H1 (cell line): ENCODE measurements around the gene OR4N2.
"Not testable (repeated sequence)": the region's sequence is repeated elsewhere in the genome, so short reads cannot be mapped to it uniquely, and the experiment has no call there.

Source experiments
- EZH2 ChIP-seq: fragments of 200-600 bp; sonication (generic); IDR thresholded peaks from 2 replicates; pipeline ENCODE4 v1.7.1; 2012; ENCODE audit warnings: low read depth, mild to moderate bottlenecking, moderate library complexity, low read length, inconsistent platforms; ENCODE audit not compliant: severe bottlenecking
- POLR2AphosphoS5 ChIP-seq: IDR thresholded peaks from 2 replicates; pipeline ENCODE4 v1.6.1; 2011; ENCODE audit warnings: low read depth, low read length
- RXRA ChIP-seq: IDR thresholded peaks from 2 replicates; pipeline ENCODE4 v1.6.1; 2011; ENCODE audit warnings: low read depth, mild to moderate bottlenecking, low read length, moderate library complexity; ENCODE audit not compliant: insufficient read depth
- SUZ12 ChIP-seq: fragments of 200-600 bp; sonication (generic); IDR thresholded peaks from 2 replicates; pipeline ENCODE4 v1.6.1; 2012; ENCODE audit warnings: mild to moderate bottlenecking, inconsistent platforms, low read length, moderate library complexity, mixed read lengths
- TF ChIP-seq, protein P1 (sequence below), 3 experiments: IDR thresholded peaks; 1 replicate in 2 of 3; 2 replicates in 1 of 3; pipeline versions ENCODE4 v1.5.1 to v1.6.1; 2011; ENCODE audit warnings: low read length in 3 of 3, mild to moderate bottlenecking in 3 of 3, inconsistent platforms in 2 of 3, low read depth in 1 of 3, moderate library complexity in 1 of 3; ENCODE audit not compliant: insufficient read depth in 1 of 3; ENCODE audit errors: control extremely low read depth in 1 of 3

GRCh38 chr14:19788150-19788549 is 15.4 kb upstream of the OR4N2 start:
- not testable (repeated sequence) for TF ChIP-seq SUZ12, EZH2, POLR2AphosphoS5, RXRA
- TF ChIP-seq, protein P1, sequence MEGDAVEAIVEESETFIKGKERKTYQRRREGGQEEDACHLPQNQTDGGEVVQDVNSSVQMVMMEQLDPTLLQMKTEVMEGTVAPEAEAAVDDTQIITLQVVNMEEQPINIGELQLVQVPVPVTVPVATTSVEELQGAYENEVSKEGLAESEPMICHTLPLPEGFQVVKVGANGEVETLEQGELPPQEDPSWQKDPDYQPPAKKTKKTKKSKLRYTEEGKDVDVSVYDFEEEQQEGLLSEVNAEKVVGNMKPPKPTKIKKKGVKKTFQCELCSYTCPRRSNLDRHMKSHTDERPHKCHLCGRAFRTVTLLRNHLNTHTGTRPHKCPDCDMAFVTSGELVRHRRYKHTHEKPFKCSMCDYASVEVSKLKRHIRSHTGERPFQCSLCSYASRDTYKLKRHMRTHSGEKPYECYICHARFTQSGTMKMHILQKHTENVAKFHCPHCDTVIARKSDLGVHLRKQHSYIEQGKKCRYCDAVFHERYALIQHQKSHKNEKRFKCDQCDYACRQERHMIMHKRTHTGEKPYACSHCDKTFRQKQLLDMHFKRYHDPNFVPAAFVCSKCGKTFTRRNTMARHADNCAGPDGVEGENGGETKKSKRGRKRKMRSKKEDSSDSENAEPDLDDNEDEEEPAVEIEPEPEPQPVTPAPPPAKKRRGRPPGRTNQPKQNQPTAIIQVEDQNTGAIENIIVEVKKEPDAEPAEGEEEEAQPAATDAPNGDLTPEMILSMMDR (IDR thresholded peaks at IDR 0.05; ENCODE audit: control extremely low read depth in 1 of 3, insufficient read depth in 1 of 3, low read depth in 1 of 3, low read length in 3 of 3) = not testable (repeated sequence)
